ENCODE measurements around the gene RAD51B.

DNA sequence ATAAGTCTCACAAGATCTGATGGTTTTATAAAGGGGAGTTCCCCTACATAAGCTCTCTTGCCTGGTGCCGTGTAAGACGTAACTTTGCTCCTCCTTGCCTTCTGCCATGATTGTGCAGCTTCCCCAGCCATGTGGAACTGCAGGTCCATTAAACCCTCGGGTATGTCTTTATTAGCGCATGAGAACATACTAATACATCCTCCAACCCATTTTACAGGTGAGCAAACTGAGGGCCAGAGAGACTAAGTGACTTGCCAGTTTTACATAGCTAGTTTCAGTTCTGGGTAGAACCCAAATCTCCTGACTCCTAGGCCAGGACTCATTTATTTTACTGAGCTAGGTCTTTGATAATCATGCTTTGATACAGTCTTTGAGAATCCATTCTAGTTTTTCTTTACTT is 406.9 kb downstream of the RAD51B start:
- TF ChIP-seq, protein P1, sequence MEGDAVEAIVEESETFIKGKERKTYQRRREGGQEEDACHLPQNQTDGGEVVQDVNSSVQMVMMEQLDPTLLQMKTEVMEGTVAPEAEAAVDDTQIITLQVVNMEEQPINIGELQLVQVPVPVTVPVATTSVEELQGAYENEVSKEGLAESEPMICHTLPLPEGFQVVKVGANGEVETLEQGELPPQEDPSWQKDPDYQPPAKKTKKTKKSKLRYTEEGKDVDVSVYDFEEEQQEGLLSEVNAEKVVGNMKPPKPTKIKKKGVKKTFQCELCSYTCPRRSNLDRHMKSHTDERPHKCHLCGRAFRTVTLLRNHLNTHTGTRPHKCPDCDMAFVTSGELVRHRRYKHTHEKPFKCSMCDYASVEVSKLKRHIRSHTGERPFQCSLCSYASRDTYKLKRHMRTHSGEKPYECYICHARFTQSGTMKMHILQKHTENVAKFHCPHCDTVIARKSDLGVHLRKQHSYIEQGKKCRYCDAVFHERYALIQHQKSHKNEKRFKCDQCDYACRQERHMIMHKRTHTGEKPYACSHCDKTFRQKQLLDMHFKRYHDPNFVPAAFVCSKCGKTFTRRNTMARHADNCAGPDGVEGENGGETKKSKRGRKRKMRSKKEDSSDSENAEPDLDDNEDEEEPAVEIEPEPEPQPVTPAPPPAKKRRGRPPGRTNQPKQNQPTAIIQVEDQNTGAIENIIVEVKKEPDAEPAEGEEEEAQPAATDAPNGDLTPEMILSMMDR (IDR thresholded peaks at IDR 0.05), result no peak
- TF ChIP-seq POLR2A (IDR thresholded peaks at IDR 0.05), result no peak
